WTC11 (cell line): Measurements from ENCODE around the gene CRACDL. TPM values are rescaled to one million over a fixed set of nuclear protein-coding genes. Genes with fewer than 3 reads are reported as not detected.

Source experiments
- ATAC-seq: fragments of 200-7000 bp; cut with Tn5 transposase; 2 replicates; pipeline ENCODE4 v1.10.0; 2021; ENCODE audit warnings: mild to moderate bottlenecking, moderate library complexity
- CTCF ChIA-PET: fragments of 300-600 bp; sonication (Branson Sonifier 250); formaldehyde crosslinking; loops from one replicate; lab custom pipeline; 2021; ENCODE audit warnings: antibody characterized with exemption; lab: Charles Lee
- POLR2A ChIA-PET: fragments of 350-600 bp; sonication (Branson Sonifier 250); formaldehyde crosslinking; loops from one replicate; lab custom pipeline; 2021; ENCODE audit warnings: antibody characterized with exemption; lab: Charles Lee
- DNase-seq: peaks from one replicate; pipeline ENCODE4 v3.0.0; 2021; ENCODE audit warnings: low spot score
- H3K27ac Mint-ChIP-seq: 2 replicates; pipeline ENCODE4 v1.8.0; 2021; ENCODE audit warnings: mixed read lengths
- H3K27me3 Mint-ChIP-seq: 2 replicates; pipeline ENCODE4 v1.8.0; 2021; ENCODE audit warnings: low read depth, mild to moderate bottlenecking, moderate library complexity, mixed read lengths
- H3K36me3 Mint-ChIP-seq: 2 replicates; pipeline ENCODE4 v1.8.0; 2021; ENCODE audit warnings: mixed read lengths
- H3K4me1 Mint-ChIP-seq: 2 replicates; pipeline ENCODE4 v1.8.0; 2022; ENCODE audit warnings: mixed read lengths
- H3K4me3 Mint-ChIP-seq: 2 replicates; pipeline ENCODE4 v1.8.0; 2021; ENCODE audit warnings: mild to moderate bottlenecking, moderate library complexity, mixed read lengths
- H3K9me3 Mint-ChIP-seq: 2 replicates; pipeline ENCODE4 v1.8.0; 2021; ENCODE audit warnings: mixed read lengths
- CREM ChIP-seq: sonication (generic); formaldehyde crosslinking; IDR thresholded peaks from 2 replicates; pipeline ENCODE4 v1.8.1; 2022; ENCODE audit warnings: mild to moderate bottlenecking, missing genetic modification reagents, moderate library complexity
- E2F1 ChIP-seq: sonication (generic); formaldehyde crosslinking; IDR thresholded peaks from 2 replicates; pipeline ENCODE4 v1.8.0; 2022; ENCODE audit warnings: mild to moderate bottlenecking, missing genetic modification reagents
- ELF4 ChIP-seq: sonication (generic); formaldehyde crosslinking; IDR thresholded peaks from 2 replicates; pipeline ENCODE4 v1.8.1; 2022; ENCODE audit warnings: low read depth, mild to moderate bottlenecking, moderate library complexity, missing genetic modification reagents
- ESRRA ChIP-seq: sonication (generic); formaldehyde crosslinking; IDR thresholded peaks from 2 replicates; pipeline ENCODE4 v1.8.1; 2022; ENCODE audit warnings: mild to moderate bottlenecking, missing genetic modification reagents, borderline replicate concordance
- FOXP4 ChIP-seq: sonication (generic); formaldehyde crosslinking; IDR thresholded peaks from 2 replicates; pipeline ENCODE4 v1.8.0; 2022; ENCODE audit warnings: mild to moderate bottlenecking, missing genetic modification reagents
- MAX ChIP-seq: sonication (generic); formaldehyde crosslinking; IDR thresholded peaks from 2 replicates; pipeline ENCODE4 v1.8.0; 2022; ENCODE audit warnings: mild to moderate bottlenecking, missing genetic modification reagents
- NFATC4 ChIP-seq: fragments of 250-450 bp; sonication (Bioruptor Pico); IDR thresholded peaks from 2 replicates; pipeline ENCODE4 v1.9.0; 2021; ENCODE audit warnings: mild to moderate bottlenecking
- SMAD4 ChIP-seq: sonication (generic); formaldehyde crosslinking; IDR thresholded peaks from 2 replicates; pipeline ENCODE4 v1.8.0; 2022; ENCODE audit warnings: mild to moderate bottlenecking, missing genetic modification reagents
- ZNF263 ChIP-seq: sonication (generic); formaldehyde crosslinking; IDR thresholded peaks from 2 replicates; pipeline ENCODE4 v1.8.1; 2022; ENCODE audit warnings: low read depth, mild to moderate bottlenecking, moderate library complexity, missing genetic modification reagents
- ZNF396 ChIP-seq: fragments of 250-450 bp; sonication (Bioruptor Pico); IDR thresholded peaks from 2 replicates; pipeline ENCODE4 v1.8.0; 2021; ENCODE audit warnings: mild to moderate bottlenecking, moderate library complexity, borderline replicate concordance
- ZNF425 ChIP-seq: fragments of 250-450 bp; sonication (Bioruptor Pico); conservative IDR thresholded peaks from 2 replicates; pipeline ENCODE4 v1.9.0; 2021; ENCODE audit warnings: mild to moderate bottlenecking
- ZNF512 ChIP-seq: sonication (generic); formaldehyde crosslinking; IDR thresholded peaks from 2 replicates; pipeline ENCODE4 v1.8.1; 2022; ENCODE audit warnings: missing genetic modification reagents, borderline replicate concordance
- total RNA-seq: library from RNA; stranded (reverse); gene quantifications from 3 replicates; pipeline ENCODE4 v1.2.3, GENCODE V29; 2021
- TF ChIP-seq, protein P1 (sequence below): sonication (generic); formaldehyde crosslinking; conservative IDR thresholded peaks from 2 replicates; pipeline ENCODE4 v1.8.1; 2022; ENCODE audit warnings: mild to moderate bottlenecking, missing genetic modification reagents
- TF ChIP-seq, protein P2 (sequence below): fragments of 250-450 bp; sonication (Bioruptor Pico); IDR thresholded peaks from 2 replicates; pipeline ENCODE4 v2.1.2; 2022; ENCODE audit warnings: mild to moderate bottlenecking, moderate library complexity
- TF ChIP-seq, protein P3 (sequence below): fragments of 250-450 bp; sonication (Bioruptor Pico); IDR thresholded peaks from 2 replicates; pipeline ENCODE4 v1.9.0; 2021; ENCODE audit warnings: mild to moderate bottlenecking
- TF ChIP-seq, protein P4 (sequence below): fragments of 250-450 bp; sonication (Bioruptor Pico); IDR thresholded peaks from 2 replicates; pipeline ENCODE4 v1.9.0; 2021; ENCODE audit warnings: mild to moderate bottlenecking, borderline replicate concordance
- TF ChIP-seq, protein P5 (sequence below): sonication (generic); formaldehyde crosslinking; IDR thresholded peaks from 2 replicates; pipeline ENCODE4 v1.8.1; 2022; ENCODE audit warnings: mild to moderate bottlenecking, moderate library complexity, missing genetic modification reagents

Gene CRACDL
- total RNA-seq, 1 experiment from 2014 or later = 0.72 TPM

GRCh38 chr2:98750593-98751282, 185.3 kb downstream of the CRACDL start:
- peaks cover 12% of the 10 kb centered on the region for H3K4me1 Mint-ChIP-seq
- ChIA-PET POLR2A (no interaction called here), CTCF (no interaction called here)
- peaks cover 11% of the 10 kb centered on the region for H3K9me3 Mint-ChIP-seq
- H3K4me3 Mint-ChIP-seq = no peak overlapping the region
- no peak for DNase-seq
- TF ChIP-seq E2F1 = no peak
- no peak for TF ChIP-seq SMAD4 (CRISPR knock-in tag)
- TF ChIP-seq ZNF425 (CRISPR knock-in tag) = no peak
- TF ChIP-seq, protein P1, sequence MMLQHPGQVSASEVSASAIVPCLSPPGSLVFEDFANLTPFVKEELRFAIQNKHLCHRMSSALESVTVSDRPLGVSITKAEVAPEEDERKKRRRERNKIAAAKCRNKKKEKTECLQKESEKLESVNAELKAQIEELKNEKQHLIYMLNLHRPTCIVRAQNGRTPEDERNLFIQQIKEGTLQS = no peak
- TF ChIP-seq ELF4 (CRISPR knock-in tag) = no peak
- TF ChIP-seq FOXP4 = no peak
- TF ChIP-seq ZNF396 = no peak
- TF ChIP-seq, protein P2, sequence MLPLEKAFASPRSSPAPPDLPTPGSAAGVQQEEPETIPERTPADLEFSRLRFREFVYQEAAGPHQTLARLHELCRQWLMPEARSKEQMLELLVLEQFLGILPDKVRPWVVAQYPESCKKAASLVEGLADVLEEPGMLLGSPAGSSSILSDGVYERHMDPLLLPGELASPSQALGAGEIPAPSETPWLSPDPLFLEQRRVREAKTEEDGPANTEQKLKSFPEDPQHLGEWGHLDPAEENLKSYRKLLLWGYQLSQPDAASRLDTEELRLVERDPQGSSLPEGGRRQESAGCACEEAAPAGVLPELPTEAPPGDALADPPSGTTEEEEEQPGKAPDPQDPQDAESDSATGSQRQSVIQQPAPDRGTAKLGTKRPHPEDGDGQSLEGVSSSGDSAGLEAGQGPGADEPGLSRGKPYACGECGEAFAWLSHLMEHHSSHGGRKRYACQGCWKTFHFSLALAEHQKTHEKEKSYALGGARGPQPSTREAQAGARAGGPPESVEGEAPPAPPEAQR (CRISPR knock-in tag) = no peak
- TF ChIP-seq ZNF512 (CRISPR knock-in tag) = no peak
- TF ChIP-seq ESRRA = no peak
- TF ChIP-seq, protein P3, sequence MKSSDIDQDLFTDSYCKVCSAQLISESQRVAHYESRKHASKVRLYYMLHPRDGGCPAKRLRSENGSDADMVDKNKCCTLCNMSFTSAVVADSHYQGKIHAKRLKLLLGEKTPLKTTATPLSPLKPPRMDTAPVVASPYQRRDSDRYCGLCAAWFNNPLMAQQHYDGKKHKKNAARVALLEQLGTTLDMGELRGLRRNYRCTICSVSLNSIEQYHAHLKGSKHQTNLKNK (CRISPR knock-in tag) = no peak
- no peak for TF ChIP-seq MAX (CRISPR knock-in tag)
- no peak for TF ChIP-seq ZNF263 (CRISPR knock-in tag)
- TF ChIP-seq NFATC4 (CRISPR knock-in tag) = no peak
- no peak for TF ChIP-seq CREM (CRISPR knock-in tag)
- TF ChIP-seq, protein P4, sequence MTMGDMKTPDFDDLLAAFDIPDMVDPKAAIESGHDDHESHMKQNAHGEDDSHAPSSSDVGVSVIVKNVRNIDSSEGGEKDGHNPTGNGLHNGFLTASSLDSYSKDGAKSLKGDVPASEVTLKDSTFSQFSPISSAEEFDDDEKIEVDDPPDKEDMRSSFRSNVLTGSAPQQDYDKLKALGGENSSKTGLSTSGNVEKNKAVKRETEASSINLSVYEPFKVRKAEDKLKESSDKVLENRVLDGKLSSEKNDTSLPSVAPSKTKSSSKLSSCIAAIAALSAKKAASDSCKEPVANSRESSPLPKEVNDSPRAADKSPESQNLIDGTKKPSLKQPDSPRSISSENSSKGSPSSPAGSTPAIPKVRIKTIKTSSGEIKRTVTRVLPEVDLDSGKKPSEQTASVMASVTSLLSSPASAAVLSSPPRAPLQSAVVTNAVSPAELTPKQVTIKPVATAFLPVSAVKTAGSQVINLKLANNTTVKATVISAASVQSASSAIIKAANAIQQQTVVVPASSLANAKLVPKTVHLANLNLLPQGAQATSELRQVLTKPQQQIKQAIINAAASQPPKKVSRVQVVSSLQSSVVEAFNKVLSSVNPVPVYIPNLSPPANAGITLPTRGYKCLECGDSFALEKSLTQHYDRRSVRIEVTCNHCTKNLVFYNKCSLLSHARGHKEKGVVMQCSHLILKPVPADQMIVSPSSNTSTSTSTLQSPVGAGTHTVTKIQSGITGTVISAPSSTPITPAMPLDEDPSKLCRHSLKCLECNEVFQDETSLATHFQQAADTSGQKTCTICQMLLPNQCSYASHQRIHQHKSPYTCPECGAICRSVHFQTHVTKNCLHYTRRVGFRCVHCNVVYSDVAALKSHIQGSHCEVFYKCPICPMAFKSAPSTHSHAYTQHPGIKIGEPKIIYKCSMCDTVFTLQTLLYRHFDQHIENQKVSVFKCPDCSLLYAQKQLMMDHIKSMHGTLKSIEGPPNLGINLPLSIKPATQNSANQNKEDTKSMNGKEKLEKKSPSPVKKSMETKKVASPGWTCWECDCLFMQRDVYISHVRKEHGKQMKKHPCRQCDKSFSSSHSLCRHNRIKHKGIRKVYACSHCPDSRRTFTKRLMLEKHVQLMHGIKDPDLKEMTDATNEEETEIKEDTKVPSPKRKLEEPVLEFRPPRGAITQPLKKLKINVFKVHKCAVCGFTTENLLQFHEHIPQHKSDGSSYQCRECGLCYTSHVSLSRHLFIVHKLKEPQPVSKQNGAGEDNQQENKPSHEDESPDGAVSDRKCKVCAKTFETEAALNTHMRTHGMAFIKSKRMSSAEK (CRISPR knock-in tag) = no peak
- TF ChIP-seq, protein P5, sequence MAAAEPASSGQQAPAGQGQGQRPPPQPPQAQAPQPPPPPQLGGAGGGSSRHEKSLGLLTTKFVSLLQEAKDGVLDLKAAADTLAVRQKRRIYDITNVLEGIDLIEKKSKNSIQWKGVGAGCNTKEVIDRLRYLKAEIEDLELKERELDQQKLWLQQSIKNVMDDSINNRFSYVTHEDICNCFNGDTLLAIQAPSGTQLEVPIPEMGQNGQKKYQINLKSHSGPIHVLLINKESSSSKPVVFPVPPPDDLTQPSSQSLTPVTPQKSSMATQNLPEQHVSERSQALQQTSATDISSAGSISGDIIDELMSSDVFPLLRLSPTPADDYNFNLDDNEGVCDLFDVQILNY = no peak
- no peak overlapping the region for H3K27ac Mint-ChIP-seq
- H3K36me3 Mint-ChIP-seq = no peaks in the 10 kb centered on the region
- peaks cover 2% of the 10 kb centered on the region for H3K27me3 Mint-ChIP-seq
- no peak for ATAC-seq
